Keratinocyte (primary cell): ENCODE data around the gene VAMP4. TPM values are rescaled to one million over a fixed set of nuclear protein-coding genes. Genes with fewer than 3 reads are reported as not detected.

Experiments
- DNase-seq: peaks from one replicate; pipeline ENCODE4 v3.0.0-alpha.2; 2011; ENCODE audit warnings: low read depth, missing footprints, low spot score
- FAIRE-seq: peaks from 2 replicates; lab custom pipeline; 2011; peaks lifted over from hg19 to GRCh38; lab: Jason Lieb, UNC
- H2AFZ ChIP-seq: 2 replicates; pipeline ENCODE4 v1.6.0; 2012; ENCODE audit warnings: low read length, control low read depth, inconsistent platforms; ENCODE audit not compliant: control insufficient read depth
- H3K27ac ChIP-seq: 2 replicates; pipeline ENCODE4 v1.5.1; 2011; ENCODE audit warnings: low read length; ENCODE audit not compliant: control insufficient read depth, insufficient read depth
- H3K27me3 ChIP-seq: 3 replicates; pipeline ENCODE4 v1.6.0; 2011; ENCODE audit warnings: low read length; ENCODE audit not compliant: control insufficient read depth, insufficient read depth; ENCODE audit errors: extremely low read depth
- H3K36me3 ChIP-seq, 2 experiments: 2 replicates in 1 of 2; 3 replicates in 1 of 2; pipeline ENCODE4 v1.5.1; 2011; ENCODE audit warnings: low read length in 2 of 2, mild to moderate bottlenecking in 1 of 2; ENCODE audit not compliant: control insufficient read depth in 2 of 2, insufficient read depth in 2 of 2; ENCODE audit errors: extremely low read depth in 1 of 2
- H3K4me1 ChIP-seq: 3 replicates; pipeline ENCODE4 v1.5.1; 2011; ENCODE audit warnings: low read length; ENCODE audit not compliant: control insufficient read depth, insufficient read depth; ENCODE audit errors: extremely low read depth
- H3K4me2 ChIP-seq: 3 replicates; pipeline ENCODE4 v1.6.0; 2011; ENCODE audit warnings: low read depth, low read length; ENCODE audit not compliant: control insufficient read depth, insufficient read depth; ENCODE audit errors: extremely low read depth
- H3K4me3 ChIP-seq, 3 experiments: fragments of 200-600 bp in 1 of 3; sonication (generic) in 1 of 3; 2 replicates in 2 of 3; 3 replicates in 1 of 3; pipeline ENCODE4 v1.5.1; 2011 to 2016; ENCODE audit warnings: low read length in 3 of 3, mild to moderate bottlenecking in 3 of 3, control low read depth in 2 of 3, inconsistent platforms in 1 of 3, low read depth in 1 of 3, mixed read lengths in 1 of 3, mixed run types in 1 of 3, moderate library complexity in 1 of 3; ENCODE audit not compliant: control insufficient read depth in 2 of 3, insufficient read depth in 2 of 3; ENCODE audit errors: extremely low read depth in 1 of 3
- H3K79me2 ChIP-seq: 2 replicates; pipeline ENCODE4 v1.6.0; 2012; ENCODE audit warnings: low read length; ENCODE audit not compliant: control insufficient read depth, insufficient read depth
- H3K9ac ChIP-seq: 3 replicates; pipeline ENCODE4 v1.6.0; 2011; ENCODE audit warnings: low read length; ENCODE audit not compliant: control insufficient read depth, insufficient read depth; ENCODE audit errors: extremely low read depth
- H3K9me1 ChIP-seq: 3 replicates; pipeline ENCODE4 v1.6.0; 2011; ENCODE audit warnings: low read length; ENCODE audit not compliant: control insufficient read depth, insufficient read depth; ENCODE audit errors: extremely low read depth
- H3K9me3 ChIP-seq: 2 replicates; pipeline ENCODE4 v1.5.1; 2012; ENCODE audit warnings: low read depth, low read length; ENCODE audit not compliant: control insufficient read depth
- H4K20me1 ChIP-seq: 3 replicates; pipeline ENCODE4 v1.6.0; 2011; ENCODE audit warnings: low read length; ENCODE audit not compliant: control insufficient read depth, insufficient read depth; ENCODE audit errors: extremely low read depth
- EZH2 ChIP-seq: IDR thresholded peaks from one replicate; pipeline ENCODE4 v1.6.1; 2012; ENCODE audit warnings: inconsistent platforms, mild to moderate bottlenecking, low read length, moderate library complexity
- dilution Hi-C: fragments of 300-500 bp; cut with MboI; formaldehyde crosslinking; loops from one replicate; pipeline ENCODE4 v1.7.0; 2020; ENCODE audit warnings: low sequenced_read_pairs; ENCODE audit not compliant: extremely low pct_ligation_motif_present
- polyA plus RNA-seq, 5 experiments: library from polyadenylated mRNA; depleted of rRNA in 3 of 5; stranded (reverse) in 3 of 5; stranded (forward) in 1 of 5; unstranded in 1 of 5; fragments of >200 nt; gene quantifications; 1 replicate in 1 of 5; 2 replicates in 3 of 5; 3 replicates in 1 of 5; pipeline versions ENCODE4 v1.2.1 to v1.2.3, GENCODE V29; 2011 to 2012; ENCODE audit warnings: missing spikeins in 2 of 5, low read depth in 1 of 5, low replicate concordance in 1 of 5
- TF ChIP-seq, protein P1 (sequence below), 3 experiments: IDR thresholded peaks in 1 of 3; conservative IDR thresholded peaks in 1 of 3; optimal IDR thresholded peaks in 1 of 3; 2 replicates in 2 of 3; 3 replicates in 1 of 3; pipeline versions ENCODE3 to v1.5.1; 2011; ENCODE audit warnings: low read length in 3 of 3, mild to moderate bottlenecking in 3 of 3, moderate library complexity in 2 of 3, control low read depth in 1 of 3, inconsistent platforms in 1 of 3; ENCODE audit not compliant: insufficient read depth in 2 of 3; ENCODE audit errors: extremely low read depth in 1 of 3

The VAMP4 gene
- polyA plus RNA-seq, 1 donor (not counting 4 experiments of a cell fraction or from before 2014, with no cell fraction given) = 12.7 TPM

DNA sequence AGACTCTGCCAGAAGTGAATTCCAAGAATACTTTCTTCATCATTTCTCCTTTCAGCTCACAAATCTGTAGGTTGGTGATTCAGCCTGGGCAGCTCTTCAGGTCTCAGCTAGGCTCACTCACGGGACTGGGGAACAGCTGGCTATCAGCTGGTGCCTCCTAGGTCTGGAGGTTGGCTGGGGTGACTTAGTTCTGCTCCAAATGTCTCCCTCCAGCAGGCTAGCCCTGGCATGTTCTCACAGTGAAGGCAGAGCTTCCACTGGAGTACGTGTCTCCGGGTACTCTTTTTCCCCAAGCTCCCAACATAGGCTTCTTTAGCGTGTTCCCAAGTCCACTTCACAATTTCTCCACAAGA, 12.5 kb upstream of the VAMP4 start:
- Histone ChIP-seq H3K27ac (peak overlapping the region; percentile 56), H3K9ac (peak overlapping the region; percentile 11), H3K4me3 (peak overlapping the region in 2 of 3 experiments; percentile 29 to 33), H3K27me3 (no peaks in the 10 kb centered on the region), H4K20me1 (no peaks in the 10 kb centered on the region), H3K4me1 (peaks cover 30% of the 10 kb centered on the region), H3K9me3 (no peaks in the 10 kb centered on the region), H3K36me3 (no peaks in the 10 kb centered on the region), H3K4me2 (peak overlapping the region; percentile 64), H3K9me1 (no peaks in the 10 kb centered on the region), H3K79me2 (no peaks in the 10 kb centered on the region), H2AFZ (peak overlapping the region; percentile 73)
- DNase-seq = no peak
- peak; percentile 90 for FAIRE-seq
- dilution Hi-C loops = no loop called here
- TF ChIP-seq, protein P1, sequence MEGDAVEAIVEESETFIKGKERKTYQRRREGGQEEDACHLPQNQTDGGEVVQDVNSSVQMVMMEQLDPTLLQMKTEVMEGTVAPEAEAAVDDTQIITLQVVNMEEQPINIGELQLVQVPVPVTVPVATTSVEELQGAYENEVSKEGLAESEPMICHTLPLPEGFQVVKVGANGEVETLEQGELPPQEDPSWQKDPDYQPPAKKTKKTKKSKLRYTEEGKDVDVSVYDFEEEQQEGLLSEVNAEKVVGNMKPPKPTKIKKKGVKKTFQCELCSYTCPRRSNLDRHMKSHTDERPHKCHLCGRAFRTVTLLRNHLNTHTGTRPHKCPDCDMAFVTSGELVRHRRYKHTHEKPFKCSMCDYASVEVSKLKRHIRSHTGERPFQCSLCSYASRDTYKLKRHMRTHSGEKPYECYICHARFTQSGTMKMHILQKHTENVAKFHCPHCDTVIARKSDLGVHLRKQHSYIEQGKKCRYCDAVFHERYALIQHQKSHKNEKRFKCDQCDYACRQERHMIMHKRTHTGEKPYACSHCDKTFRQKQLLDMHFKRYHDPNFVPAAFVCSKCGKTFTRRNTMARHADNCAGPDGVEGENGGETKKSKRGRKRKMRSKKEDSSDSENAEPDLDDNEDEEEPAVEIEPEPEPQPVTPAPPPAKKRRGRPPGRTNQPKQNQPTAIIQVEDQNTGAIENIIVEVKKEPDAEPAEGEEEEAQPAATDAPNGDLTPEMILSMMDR (optimal IDR thresholded peaks at IDR 0.05 in 1 of 3, IDR thresholded peaks at IDR 0.05 in 1 of 3, conservative IDR thresholded peaks at IDR 0.05 in 1 of 3; ENCODE audit: extremely low read depth in 1 of 3, insufficient read depth in 2 of 3, low read length in 3 of 3) = no peak
- no peak for TF ChIP-seq EZH2

DNA sequence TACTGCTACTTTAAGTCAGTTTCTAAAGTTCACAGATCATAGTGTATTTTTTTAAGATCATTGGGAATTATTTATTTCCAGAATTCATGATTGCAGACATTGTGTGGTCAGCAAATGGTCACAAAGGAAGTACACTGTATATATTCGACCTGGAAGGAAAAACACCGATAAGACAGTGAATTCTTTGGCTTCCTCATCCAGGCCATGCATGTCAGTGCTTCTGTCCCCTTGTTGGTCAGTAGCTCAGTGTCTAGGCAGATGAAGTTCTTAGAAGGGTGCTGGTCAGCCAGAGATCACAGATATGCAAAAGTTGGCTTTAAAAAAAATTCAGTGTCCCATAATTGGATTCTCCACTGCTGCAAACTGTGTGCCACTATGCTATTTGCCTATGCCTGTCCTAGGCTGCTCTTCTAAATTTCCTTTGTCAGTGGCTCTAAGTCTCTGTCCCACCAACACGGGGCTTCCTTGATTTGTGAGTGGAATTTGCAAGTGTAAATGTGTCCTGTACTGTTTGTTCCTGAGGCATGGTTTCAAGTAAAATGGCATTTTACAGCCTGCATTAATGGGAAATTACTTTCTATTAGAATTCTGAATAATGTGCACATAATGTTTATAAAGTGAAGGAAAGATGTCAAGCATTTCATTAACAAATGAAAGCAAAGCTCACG, 12.0 kb upstream of the VAMP4 start:
- Histone ChIP-seq H3K36me3 (no peaks in the 10 kb centered on the region), H3K9ac (peak overlapping the region; percentile 11), H3K4me3 (peak overlapping the region in 1 of 3 experiments; percentile 33), H3K79me2 (no peaks in the 10 kb centered on the region), H4K20me1 (no peaks in the 10 kb centered on the region), H3K9me3 (no peaks in the 10 kb centered on the region), H3K27me3 (no peaks in the 10 kb centered on the region), H3K4me1 (peaks cover 30% of the 10 kb centered on the region), H3K9me1 (no peaks in the 10 kb centered on the region), H3K4me2 (peak overlapping the region; percentile 64), H3K27ac (no peak overlapping the region), H2AFZ (peak overlapping the region; percentile 73)
- FAIRE-seq (no peak), DNase-seq (no peak)
- no peak for TF ChIP-seq EZH2
- TF ChIP-seq, protein P1 (optimal IDR thresholded peaks at IDR 0.05 in 1 of 3, IDR thresholded peaks at IDR 0.05 in 1 of 3, conservative IDR thresholded peaks at IDR 0.05 in 1 of 3; ENCODE audit: extremely low read depth in 1 of 3, insufficient read depth in 2 of 3, low read length in 3 of 3) = no peak
- dilution Hi-C loops = no loop called here
